ENCODE measurements around the gene C20orf141.

C20orf141 gene

GRCh38 chr20:2851086-2851485 lies 36.3 kb downstream of the C20orf141 start:
- no peak overlapping the region for H3K27ac ChIP-seq (ENCODE audit: low read depth, low read length, poor library complexity, severe bottlenecking)
- no peaks in the 10 kb centered on the region for H3K9me3 ChIP-seq (ENCODE audit: low read length)
- no peaks in the 10 kb centered on the region for H3K79me2 ChIP-seq (ENCODE audit: insufficient read depth, low read length)
- TF ChIP-seq EZH2 (IDR thresholded peaks at IDR 0.05; ENCODE audit: borderline replicate concordance, low read length) (no peak), CTCF (IDR thresholded peaks at IDR 0.05; ENCODE audit: low read length) (no peak)
- no peaks in the 10 kb centered on the region for H3K27me3 ChIP-seq (ENCODE audit: insufficient read depth, low read length)
- no peaks in the 10 kb centered on the region for H3K36me3 ChIP-seq (ENCODE audit: insufficient read depth, low read length)
- H3K4me1 ChIP-seq (ENCODE audit: insufficient read depth, low read length, severe bottlenecking): peaks cover 13% of the 10 kb centered on the region
- no peaks in the 10 kb centered on the region for H3F3A ChIP-seq (ENCODE audit: insufficient read depth, low read length)
- H3K4me2 ChIP-seq (ENCODE audit: low read length): no peak overlapping the region
- no peaks in the 10 kb centered on the region for H4K20me1 ChIP-seq (ENCODE audit: insufficient read depth, low read length)
- H3K9me2 ChIP-seq (ENCODE audit: low read depth, low read length): no peaks in the 10 kb centered on the region
- no peak overlapping the region for H3K4me3 ChIP-seq (ENCODE audit: low read depth, low read length, poor library complexity, severe bottlenecking)
- no peak overlapping the region for H2AFZ ChIP-seq (ENCODE audit: low read length)
- no peak overlapping the region for H3K9ac ChIP-seq (ENCODE audit: low read length)

GRCh38 chr20:2858591-2858990 lies 43.8 kb downstream of the C20orf141 start:
- no peaks in the 10 kb centered on the region for H3K4me1 ChIP-seq (ENCODE audit: insufficient read depth, low read length, severe bottlenecking)
- TF ChIP-seq CTCF (IDR thresholded peaks at IDR 0.05; ENCODE audit: low read length) (no peak), EZH2 (IDR thresholded peaks at IDR 0.05; ENCODE audit: borderline replicate concordance, low read length) (no peak)
- no peaks in the 10 kb centered on the region for H3F3A ChIP-seq (ENCODE audit: insufficient read depth, low read length)
- no peak overlapping the region for H2AFZ ChIP-seq (ENCODE audit: low read length)
- H3K9me2 ChIP-seq (ENCODE audit: low read depth, low read length): no peaks in the 10 kb centered on the region
- H3K4me3 ChIP-seq (ENCODE audit: low read depth, low read length, poor library complexity, severe bottlenecking): no peak overlapping the region
- no peaks in the 10 kb centered on the region for H4K20me1 ChIP-seq (ENCODE audit: insufficient read depth, low read length)
- H3K27ac ChIP-seq (ENCODE audit: low read depth, low read length, poor library complexity, severe bottlenecking): no peak overlapping the region
- H3K79me2 ChIP-seq (ENCODE audit: insufficient read depth, low read length): no peaks in the 10 kb centered on the region
- H3K9me3 ChIP-seq (ENCODE audit: low read length): no peaks in the 10 kb centered on the region
- no peak overlapping the region for H3K9ac ChIP-seq (ENCODE audit: low read length)
- H3K36me3 ChIP-seq (ENCODE audit: insufficient read depth, low read length): peaks cover 10% of the 10 kb centered on the region
- H3K27me3 ChIP-seq (ENCODE audit: insufficient read depth, low read length): no peaks in the 10 kb centered on the region
- no peak overlapping the region for H3K4me2 ChIP-seq (ENCODE audit: low read length)

- peaks cover 14% of the 10 kb centered on the region for H3K36me3 ChIP-seq (ENCODE audit: insufficient read depth, low read length)
- H3K9ac ChIP-seq (ENCODE audit: low read length): no peak overlapping the region
- TF ChIP-seq EZH2 (IDR thresholded peaks at IDR 0.05; ENCODE audit: borderline replicate concordance, low read length) (no peak), CTCF (IDR thresholded peaks at IDR 0.05; ENCODE audit: low read length) (no peak)
- H2AFZ ChIP-seq (ENCODE audit: low read length): no peak overlapping the region
- H3K27me3 ChIP-seq (ENCODE audit: insufficient read depth, low read length): no peaks in the 10 kb centered on the region
- no peak overlapping the region for H3K4me3 ChIP-seq (ENCODE audit: low read depth, low read length, poor library complexity, severe bottlenecking)
- H3K9me2 ChIP-seq (ENCODE audit: low read depth, low read length): no peaks in the 10 kb centered on the region
- no peaks in the 10 kb centered on the region for H3F3A ChIP-seq (ENCODE audit: insufficient read depth, low read length)
- no peaks in the 10 kb centered on the region for H3K79me2 ChIP-seq (ENCODE audit: insufficient read depth, low read length)
- H3K9me3 ChIP-seq (ENCODE audit: low read length): no peaks in the 10 kb centered on the region
- no peak overlapping the region for H3K27ac ChIP-seq (ENCODE audit: low read depth, low read length, poor library complexity, severe bottlenecking)
- no peaks in the 10 kb centered on the region for H3K4me1 ChIP-seq (ENCODE audit: insufficient read depth, low read length, severe bottlenecking)
- no peaks in the 10 kb centered on the region for H4K20me1 ChIP-seq (ENCODE audit: insufficient read depth, low read length)
- no peak overlapping the region for H3K4me2 ChIP-seq (ENCODE audit: low read length)
These were observed 44.7 kb downstream of the C20orf141 start for GRCh38 chr20:2859330-2860121.
